Activated CD8-positive, alpha-beta memory T cell treated with anti-CD3 and anti-CD28 coated beads for 4 hours (primary cell): ENCODE results near the gene OR7A5.
"Not testable (repeated sequence)": the region's sequence is repeated elsewhere in the genome, so short reads cannot be mapped to it uniquely, and the experiment has no call there.

Source experiments
- DNase-seq, 2 donors: peaks; one replicate each; pipeline ENCODE4 v3.0.0-alpha.2; 2020; ENCODE audit warnings: low read depth in 2 of 2

The OR7A5 gene

DNA sequence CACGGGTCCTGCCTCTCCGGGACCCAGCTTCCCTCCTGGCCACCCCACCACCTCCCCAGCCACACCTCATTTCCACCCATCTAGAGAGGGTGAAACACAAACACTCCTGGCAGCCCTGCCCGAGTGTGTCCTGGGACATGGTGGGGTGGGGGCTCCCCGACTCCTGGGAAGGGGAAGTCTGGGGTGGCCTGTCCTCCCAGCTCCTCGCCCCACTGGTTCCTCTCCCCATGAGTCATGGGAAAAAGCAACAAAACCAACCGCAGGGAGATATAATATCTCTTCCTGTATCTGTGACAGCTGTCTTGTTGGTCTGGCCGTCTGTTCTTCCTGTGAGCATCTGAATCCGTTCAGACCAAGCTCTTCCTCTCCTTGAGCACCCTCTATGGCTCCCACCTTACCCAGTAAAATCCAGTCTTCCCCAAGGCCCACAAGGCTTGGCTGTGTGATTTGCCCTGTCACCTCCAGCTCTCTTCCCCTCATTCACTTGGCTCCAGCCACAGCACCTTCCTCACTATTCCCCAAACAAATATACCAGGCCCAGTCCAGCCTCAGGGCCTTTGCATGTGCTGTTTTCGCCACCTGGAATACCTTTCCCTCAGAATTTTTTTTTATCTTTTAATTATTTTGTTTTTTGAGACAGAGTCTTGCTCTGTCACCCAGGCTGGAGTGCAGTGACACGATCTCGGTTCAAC, 49.7 kb downstream of the OR7A5 start:
- not testable (repeated sequence) for DNase-seq

DNA sequence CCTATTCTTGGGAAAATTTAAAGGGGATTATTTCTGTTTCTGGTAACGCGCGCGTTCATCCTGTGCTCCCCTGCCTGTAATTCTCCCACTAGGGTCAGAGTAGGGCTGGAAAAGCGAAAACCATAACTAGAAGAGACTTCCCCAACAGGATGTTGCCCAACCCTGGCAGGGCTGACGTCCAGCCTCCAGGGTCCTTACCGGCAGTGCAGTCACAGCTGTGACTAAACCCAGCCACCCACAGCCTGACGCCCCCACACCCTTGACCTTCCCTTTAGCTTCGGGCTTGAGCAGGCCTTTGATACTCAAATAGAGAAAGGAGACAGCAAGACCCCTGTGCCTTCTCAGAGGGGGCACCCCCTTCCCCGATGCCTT, 50.3 kb downstream of the OR7A5 start:
- not testable (repeated sequence) for DNase-seq

DNA sequence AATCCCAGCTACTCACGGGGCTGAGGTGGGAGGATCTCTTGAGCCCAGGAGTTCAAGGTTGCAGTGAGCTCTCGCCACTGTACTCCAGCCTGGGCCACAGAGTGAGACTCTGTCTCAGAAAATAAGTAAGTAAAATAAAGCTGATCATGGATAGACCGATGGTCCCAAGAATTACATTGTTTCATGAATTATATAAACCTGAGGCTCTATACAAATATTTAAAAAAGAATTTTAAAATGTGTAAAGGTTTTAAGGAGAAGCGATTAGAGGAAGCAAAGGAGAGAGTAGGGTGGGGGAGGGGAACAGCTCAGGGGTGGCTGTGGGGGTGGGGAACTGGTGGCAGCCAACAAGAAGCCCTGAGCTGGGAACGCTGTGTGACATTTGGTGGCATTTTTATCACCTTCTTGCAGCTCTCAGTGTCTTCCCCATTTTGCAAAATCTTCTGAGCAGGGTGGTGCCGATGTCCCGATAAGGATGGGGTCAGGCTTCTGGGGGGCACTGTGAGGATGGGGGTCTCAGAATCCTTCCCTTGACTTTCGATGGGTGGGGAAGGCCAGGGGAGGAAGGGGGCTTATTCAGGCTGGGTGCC, 51.5 kb downstream of the OR7A5 start:
- DNase-seq: not testable (repeated sequence)

DNA sequence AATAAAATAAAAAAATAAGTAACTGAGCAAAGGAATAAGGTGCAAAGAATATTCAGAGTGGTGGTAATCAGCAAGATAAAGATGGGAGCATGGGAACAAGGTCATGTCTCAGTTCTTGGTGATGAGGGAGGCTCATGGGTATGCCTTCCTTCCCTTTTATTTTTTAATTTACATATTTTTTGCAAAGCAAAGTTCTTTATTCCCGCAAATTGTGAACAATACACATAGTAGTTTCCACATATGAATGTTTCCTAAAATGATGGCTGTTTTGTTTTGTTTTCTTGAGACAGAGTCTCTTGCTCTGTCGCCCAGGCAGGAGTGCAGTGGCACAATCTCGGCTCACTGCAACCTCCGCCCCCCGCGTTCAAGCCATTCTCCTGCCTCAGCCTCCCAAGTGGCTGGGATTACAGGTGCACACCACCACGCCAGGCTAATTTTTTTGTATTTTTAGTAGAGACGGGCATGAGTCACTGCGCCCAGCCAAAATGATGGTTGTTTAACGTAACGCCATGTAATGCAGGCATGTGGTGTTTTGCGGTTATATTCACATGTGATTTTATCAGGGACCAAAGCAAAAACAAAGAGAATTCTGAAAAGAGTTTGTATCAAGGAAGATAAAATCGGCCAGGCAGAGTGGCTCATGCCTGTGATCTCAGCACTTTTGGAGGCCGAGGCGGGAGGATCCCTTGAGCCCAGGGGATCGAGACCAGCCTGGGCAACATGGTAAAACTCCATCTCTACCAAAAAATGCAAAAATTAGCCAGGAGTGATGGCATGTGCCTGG, 52.2 kb downstream of the OR7A5 start:
- no peak for DNase-seq

DNA sequence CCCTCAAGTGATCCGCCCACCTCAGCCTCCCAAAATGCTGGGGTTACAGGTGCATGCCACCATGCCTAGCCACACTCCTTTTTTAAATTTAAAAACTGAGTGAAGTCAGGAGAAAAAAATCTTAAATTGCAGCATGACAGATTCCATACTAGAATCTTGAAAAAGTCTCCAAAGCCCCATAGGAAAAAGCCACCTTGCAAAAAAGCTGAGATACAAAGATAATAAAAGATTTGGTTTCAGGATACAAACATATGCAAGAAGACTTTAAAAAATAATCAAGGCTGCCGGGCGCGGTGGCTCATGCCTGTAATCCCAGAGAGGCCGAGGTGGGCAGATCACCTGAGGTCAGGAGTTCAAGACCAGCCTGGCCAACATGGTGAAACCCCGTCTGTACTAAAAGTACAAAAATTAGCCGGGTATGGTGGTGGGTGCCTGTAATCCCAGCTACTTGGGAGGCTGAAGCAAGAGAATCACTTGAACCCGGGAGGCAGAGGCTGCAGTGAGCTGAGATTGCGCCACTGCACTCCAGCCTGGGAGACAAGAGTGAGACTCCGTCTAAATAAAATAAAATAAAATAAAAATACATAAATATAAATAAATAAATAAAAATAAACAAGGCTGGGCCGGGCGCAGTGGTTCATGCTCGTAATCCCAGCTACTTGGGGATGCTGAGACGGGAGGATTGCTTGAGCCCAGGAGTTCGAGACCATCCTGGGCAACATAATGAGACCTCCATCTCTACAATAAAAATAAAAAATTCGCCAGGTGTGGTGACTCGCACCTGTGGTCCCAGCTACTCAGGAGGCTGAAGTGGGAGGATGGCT, 53.1 kb downstream of the OR7A5 start:
- DNase-seq: not testable (repeated sequence)

DNA sequence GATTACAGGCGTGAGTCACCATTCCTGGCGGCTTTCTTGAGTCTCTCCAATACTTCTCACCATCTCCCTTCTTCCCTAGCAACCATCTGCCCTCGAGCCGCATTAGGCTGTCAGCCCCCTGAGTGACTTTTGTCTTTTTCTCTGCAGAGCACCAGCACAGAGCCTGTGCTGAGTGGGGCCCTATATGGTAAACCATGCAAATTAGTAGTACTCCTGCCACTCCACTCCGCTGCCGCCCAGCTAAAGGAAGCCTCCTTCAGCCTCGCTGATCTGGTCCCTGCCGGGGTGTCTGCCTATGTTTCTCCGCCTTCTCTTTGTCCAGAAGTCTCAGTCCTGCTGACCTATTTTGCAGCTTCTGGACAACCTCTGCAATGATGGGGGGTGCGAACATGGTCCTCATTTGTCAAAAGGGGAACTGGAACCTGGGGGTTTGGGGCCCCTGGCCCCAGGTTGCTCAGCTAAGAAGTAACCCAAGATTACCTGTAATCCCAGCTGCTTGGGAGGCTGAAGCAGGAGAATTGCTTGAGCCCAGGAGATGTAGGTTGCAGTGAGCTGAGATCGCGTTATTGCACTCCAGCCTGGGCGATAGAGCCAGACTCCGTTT, 54.3 kb downstream of the OR7A5 start:
- DNase-seq: not testable (repeated sequence)

DNA sequence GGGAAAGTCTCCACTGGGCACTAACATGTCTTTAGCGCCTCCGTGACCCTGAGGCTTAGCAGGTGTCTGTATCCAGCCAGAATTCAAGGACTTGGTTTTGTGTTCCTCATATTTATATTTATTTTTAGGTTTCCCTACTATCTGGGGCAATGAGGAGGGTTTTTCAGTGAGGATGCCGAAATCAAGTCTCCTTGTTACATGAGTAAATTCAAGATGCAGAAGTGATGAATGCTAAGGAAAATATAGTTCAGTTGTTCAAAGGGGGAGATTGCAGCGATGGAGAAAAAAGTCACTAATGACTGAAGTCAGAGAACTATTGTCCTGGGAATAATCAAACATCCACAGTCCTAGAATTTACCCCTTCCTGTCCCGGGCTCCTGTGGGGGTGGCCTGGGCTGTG, 55.8 kb downstream of the OR7A5 start:
- no peak for DNase-seq

DNA sequence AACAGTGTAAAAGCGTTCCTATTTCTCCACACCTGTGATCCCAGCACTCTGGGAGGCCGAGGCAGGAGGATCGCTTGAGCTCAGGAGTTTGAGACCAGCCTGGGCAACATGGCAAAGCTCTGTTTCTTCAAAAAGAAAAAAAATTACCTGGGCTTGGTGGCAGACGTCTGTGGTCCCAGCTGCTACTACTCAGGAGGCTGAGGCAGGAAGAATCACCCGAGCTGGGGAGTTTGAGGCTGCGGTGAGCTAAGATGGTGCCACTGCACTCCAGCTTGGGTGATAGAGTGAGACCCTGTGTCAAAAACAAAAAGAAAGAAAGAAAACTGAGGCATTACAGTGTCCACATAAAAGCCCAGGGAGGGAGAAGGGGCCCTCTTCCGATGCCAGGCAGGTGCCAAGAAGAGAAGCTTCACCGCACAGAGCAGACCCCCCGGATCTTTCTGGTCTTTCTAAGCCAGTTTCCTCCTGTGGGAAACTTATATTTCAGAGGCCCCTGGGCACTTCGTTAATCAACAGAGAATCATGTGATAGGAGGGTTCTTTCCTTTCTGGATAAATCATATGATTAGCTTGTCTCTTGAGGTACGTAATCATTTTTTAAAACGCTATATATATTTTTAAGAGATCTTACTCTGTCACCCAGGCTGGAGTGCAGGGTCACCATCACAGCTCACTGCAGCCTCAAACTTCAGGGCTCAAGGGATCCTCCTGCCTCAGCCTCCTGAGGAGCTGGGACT, 56.7 kb downstream of the OR7A5 start, which contains the start of gene ADGRE2:
Gene ADGRE2, minus strand, starts transcription at position 451 of the 736 bp plus-strand sequence. CDS start 1,804 bp downstream, outside the sequence.
- DNase-seq: not testable (repeated sequence)

DNA sequence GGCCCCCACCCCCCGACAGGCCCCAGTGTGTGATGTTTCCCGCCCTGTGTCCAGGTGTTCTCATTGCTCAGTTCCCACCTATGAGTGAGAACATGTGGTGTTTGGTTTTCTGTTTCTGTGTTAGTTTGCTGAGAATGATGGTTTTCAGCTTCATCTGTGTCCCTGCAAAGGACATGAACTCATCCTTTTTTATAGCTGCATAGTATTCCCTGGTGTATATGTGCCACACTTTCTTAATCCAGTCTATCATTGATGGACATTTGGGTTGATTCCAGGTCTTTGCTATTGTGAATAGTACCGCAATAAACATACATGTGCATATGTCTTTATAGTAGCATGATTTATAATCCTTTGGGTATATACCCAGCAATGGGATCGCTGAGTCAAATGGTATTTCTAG, 57.3 kb downstream of the OR7A5 start:
- not testable (repeated sequence) for DNase-seq
